ENCODE data around the gene CNN2.
A peak's percentile ranks its signal among the peaks of the same experiment; 100 is the strongest.

CNN2 gene

GRCh38 chr19:1053176-1054101 is 27.0 kb downstream of the CNN2 start:
- no peak for DNase-seq

DNA sequence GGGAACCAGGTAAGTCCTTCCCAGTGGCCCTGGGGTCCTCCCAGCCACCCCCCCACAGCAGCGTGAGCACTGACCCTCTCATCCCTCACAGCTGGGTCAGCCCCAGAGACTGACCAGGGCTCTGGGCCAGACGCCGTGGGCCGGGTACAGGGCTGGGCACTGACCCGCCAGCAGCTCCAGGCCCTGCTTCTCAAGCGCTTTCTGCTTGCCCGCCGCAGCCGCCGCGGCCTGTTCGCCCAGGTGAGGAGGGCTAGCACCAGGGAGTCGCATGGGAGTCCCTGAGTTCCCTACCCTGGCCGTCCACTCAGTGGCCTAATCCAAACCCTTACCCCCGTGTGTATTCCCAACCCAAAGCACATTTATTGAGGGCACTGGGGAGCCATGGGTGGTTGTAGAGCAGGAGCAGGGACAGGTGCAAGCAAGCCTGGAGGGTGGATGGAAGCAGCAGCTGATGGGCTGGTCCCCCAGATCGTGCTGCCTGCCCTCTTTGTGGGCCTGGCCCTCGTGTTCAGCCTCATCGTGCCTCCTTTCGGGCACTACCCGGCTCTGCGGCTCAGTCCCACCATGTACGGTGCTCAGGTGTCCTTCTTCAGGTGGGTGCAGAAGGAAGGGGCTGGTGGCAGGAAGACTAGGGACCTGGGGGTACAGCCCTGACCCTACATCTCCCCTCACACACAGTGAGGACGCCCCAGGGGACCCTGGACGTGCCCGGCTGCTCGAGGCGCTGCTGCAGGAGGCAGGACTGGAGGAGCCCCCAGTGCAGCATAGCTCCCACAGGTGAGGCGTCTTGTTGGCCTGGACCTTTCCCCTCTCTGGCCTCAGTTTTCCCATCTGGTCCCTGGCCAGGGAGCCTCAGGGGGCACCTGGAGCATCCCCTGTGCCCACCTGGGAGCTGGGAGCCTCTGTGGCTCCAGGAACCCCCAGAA is 28.0 kb downstream of the CNN2 start:
- DNase-seq: no peak

GRCh38 chr19:1055028-1055425 is 28.6 kb downstream of the CNN2 start:
- no peak for DNase-seq

DNA sequence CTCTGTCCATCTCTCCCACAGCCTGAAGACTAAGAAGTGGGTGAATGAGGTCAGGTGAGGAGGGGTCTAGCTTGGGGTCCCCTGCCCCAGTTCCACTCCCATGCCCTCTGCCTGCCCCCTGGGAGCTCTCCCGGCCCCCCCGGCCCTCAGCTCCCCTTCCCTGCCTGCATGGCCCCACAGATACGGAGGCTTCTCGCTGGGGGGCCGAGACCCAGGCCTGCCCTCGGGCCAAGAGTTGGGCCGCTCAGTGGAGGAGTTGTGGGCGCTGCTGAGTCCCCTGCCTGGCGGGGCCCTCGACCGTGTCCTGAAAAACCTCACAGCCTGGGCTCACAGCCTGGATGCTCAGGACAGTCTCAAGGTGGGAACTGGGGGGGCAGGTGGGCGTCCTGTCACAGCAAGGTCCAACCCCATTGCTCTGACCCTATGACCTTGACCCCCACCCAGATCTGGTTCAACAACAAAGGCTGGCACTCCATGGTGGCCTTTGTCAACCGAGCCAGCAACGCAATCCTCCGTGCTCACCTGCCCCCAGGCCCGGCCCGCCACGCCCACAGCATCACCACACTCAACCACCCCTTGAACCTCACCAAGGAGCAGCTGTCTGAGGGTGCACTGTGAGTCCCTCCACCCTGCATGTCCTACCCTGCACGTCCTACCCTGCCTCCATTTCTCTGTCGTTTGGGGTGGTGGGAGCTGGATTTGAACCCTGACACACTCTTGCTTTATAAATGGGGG is 29.6 kb downstream of the CNN2 start:
- DNase-seq: no peak

- peak; percentile 2 for DNase-seq
Observed at GRCh38 chr19:1057176-1057855, 30.9 kb downstream of the CNN2 start.

- DNase-seq: no peak
Observed at GRCh38 chr19:1058112-1058511, 31.7 kb downstream of the CNN2 start.

DNA sequence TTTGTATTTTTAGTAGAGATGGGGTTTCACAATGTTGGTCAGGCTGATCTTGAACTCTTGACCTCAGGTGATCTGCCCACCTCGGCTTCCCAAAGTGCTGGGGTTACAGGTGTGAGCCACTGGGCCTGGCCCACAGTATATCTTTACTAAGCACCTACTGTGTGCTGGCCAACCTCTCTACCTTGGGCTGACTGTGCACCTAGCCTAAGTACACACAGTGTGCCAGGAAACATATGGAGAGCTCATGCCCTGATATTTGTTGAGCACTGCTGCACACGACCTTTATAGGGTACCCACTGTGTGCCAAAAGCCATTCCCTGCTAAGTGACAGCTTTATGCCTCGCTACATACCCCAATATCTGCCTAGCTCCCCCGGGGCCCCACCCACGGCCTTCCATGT is 34.3 kb downstream of the CNN2 start:
- no peak for DNase-seq

- DNase-seq: no peak
Observed at GRCh38 chr19:1061987-1062386, 35.6 kb downstream of the CNN2 start.

GRCh38 chr19:1062387-1063029 is 36.1 kb downstream of the CNN2 start:
- DNase-seq: no peak

DNA sequence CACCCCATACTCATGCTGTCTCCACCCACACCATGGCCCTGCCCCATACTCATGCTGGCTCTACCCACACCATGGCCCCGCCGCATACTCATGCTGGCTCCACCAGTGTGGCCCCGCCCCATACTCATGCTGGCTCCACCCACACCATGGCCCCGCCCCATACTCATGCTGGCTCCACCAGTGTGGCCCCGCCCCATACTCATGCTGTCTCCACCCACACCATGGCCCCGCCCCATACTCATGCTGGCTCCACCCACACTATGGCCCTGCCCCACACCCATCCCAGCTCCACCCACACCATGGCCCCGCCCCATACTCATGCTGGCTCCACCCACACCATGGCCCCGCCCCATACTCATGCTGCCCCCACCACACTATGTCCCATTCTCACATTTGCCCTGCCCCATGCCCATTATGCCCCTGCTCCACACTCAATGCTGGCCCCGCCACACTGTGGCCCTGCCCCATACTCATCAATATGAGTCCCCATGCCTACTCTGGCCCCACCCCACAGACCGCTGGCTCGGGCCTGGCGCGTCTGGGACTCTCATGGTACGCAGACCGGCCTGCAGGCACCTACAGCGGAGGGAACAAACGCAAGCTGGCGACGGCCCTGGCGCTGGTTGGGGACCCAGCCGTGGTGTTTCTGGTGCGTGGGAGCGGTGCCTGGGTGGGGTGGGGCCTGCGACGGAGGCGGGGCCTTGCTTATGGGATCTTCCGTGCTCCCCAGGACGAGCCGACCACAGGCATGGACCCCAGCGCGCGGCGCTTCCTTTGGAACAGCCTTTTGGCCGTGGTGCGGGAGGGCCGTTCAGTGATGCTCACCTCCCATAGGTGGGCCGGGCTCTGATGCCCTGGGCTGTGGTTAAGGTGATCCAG is 36.9 kb downstream of the CNN2 start:
- no peak for DNase-seq

DNA sequence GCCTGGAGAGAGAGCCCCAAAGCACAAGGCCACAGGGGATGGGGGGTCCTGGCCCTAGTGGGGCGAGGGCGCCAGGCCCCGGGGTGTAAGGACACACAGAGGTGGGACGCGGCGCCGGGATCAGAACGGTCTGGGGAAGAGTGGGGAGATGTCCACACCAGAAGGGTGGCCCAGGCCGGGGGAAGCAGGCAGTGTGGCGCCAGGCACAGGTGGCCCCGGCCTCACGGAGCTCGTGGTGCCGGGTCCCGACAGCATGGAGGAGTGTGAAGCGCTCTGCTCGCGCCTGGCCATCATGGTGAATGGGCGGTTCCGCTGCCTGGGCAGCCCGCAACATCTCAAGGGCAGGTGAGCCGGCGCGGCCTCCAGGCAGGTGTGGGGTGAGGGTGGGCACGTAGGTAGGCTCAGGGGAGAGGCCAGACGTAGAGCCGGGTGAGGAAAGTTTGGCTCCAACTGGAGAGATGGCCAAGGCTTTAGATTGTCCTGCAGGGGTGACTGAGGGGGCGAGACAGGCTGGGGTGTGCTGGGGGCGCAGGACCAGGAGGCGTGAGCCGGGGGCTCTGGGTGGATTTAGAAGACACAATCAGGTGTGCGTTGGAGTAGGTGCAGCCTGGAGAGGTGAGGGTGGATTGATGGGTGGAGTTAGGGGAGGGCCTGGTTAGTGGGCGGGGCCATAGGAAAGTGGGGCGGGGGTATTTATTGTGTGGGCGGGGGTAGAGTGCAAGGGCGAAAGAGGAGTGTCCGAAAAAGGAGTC is 37.7 kb downstream of the CNN2 start:
- no peak for DNase-seq

DNA sequence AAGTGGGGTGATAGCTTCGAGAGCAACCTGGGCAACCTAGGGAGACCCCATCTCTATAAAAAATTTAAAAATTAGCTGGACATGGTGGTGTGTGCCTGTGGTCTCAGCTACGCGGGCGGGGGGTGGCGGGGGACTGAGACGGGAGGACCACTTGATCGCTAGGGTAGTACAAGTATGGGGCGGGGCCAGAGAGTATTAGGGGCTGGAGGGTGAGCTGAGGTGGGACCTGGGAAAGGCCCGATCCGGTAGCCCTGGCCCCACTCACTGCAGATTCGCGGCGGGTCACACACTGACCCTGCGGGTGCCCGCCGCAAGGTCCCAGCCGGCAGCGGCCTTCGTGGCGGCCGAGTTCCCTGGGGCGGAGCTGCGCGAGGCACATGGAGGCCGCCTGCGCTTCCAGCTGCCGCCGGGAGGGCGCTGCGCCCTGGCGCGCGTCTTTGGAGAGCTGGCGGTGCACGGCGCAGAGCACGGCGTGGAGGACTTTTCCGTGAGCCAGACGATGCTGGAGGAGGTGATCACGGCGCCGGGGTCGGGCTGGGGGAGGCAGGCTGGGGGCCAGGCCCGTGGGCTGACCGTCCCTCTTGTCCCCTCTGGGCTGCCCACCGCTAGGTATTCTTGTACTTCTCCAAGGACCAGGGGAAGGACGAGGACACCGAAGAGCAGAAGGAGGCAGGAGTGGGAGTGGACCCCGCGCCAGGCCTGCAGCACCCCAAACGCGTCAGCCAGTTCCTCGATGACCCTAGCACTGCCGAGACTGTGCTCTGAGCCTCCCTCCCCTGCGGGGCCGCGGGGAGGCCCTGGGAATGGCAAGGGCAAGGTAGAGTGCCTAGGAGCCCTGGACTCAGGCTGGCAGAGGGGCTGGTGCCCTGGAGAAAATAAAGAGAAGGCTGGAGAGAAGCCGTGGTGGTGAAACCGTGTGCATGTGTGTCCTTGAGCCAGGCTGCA is 38.5 kb downstream of the CNN2 start:
- DNase-seq: peak; percentile 34

DNA sequence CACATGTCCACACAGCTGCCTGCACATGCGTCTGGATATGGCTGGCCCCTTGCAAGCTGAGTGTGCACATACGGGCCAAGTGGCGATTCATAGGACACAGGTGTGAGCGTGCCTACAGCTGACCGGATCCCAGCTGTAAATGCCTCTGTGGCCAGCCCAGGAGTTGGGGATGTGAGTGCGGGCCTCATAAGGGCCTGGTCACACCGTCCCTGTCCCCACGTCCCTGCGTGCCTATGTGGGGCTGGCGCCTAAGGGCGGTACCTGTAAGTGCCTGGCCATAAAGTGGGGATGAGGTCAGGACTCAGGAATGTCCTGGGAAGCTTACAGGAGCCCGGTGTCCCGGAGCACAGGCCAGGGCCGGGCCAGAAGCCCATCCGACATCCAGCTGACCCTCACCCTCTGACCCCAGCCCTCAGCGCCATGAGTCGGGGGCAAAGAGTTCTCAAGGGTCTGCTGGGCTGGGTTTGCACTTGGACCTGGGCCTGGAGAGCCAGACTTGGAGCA is 39.2 kb downstream of the CNN2 start:
- no peak for DNase-seq

- DNase-seq: peak; percentile 28
Observed at GRCh38 chr19:1066251-1066747, 39.9 kb downstream of the CNN2 start.

- peak; percentile 45 for DNase-seq
Observed at GRCh38 chr19:1066748-1067340, 40.4 kb downstream of the CNN2 start, which contains the start of gene ARHGAP45. Gene ARHGAP45 (plus strand): TSS chr19:1067167. CDS start chr19:1067406, 239 bp downstream.

DNA sequence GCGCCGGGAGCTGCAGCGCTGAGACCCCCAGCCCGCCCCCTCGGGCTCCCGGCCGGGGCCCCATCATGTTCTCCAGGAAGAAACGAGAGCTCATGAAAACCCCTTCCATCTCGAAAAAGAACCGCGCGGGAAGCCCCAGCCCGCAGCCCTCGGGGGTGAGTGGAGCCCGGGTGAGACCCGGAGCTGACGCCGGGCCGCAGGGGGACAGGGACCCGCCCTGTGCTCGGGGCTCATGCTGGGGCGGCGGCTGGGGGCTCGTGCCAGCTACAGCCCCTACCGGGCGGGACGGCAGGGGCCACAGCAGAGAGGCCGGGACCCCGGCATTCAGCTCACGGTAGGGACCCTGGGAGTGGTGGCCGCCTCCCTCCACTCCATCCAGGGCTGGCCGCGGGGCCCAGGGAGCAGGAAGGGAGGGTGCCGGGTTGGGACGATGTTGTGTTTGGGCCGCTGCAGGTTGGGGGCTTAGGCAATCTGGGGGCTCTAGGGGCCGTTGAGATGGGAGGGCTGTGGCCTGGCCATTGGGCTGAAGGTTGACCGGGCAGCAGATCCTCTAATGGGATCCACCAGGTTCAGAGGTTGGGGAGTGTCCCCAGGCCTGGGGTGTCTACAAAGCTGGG is 41.0 kb downstream of the CNN2 start:
- DNase-seq: no peak

Measured in GF-D8 (cell line).